Nephron progenitor cell (in vitro differentiated cells): ENCODE measurements around the gene GADD45B.
"Not testable (repeated sequence)": the region's sequence is repeated elsewhere in the genome, so short reads cannot be mapped to it uniquely, and the experiment has no call there.

Experiments
- DNase-seq: peaks from one replicate; pipeline ENCODE4 v3.0.0; 2021
- H3K27ac Mint-ChIP-seq: 2 replicates; pipeline ENCODE4 v1.8.0; 2021; ENCODE audit warnings: mild to moderate bottlenecking, moderate library complexity, mixed read lengths
- H3K27me3 Mint-ChIP-seq: 2 replicates; pipeline ENCODE4 v1.8.0; 2021; ENCODE audit warnings: mild to moderate bottlenecking, low read depth, mixed read lengths; ENCODE audit not compliant: poor library complexity
- H3K36me3 Mint-ChIP-seq: 2 replicates; pipeline ENCODE4 v1.8.0; 2021; ENCODE audit warnings: low read depth, mixed read lengths
- H3K4me1 Mint-ChIP-seq: 2 replicates; pipeline ENCODE4 v1.8.0; 2021; ENCODE audit warnings: mixed read lengths
- H3K4me3 Mint-ChIP-seq: 2 replicates; pipeline ENCODE4 v1.8.0; 2021; ENCODE audit warnings: mild to moderate bottlenecking, moderate library complexity, mixed read lengths
- H3K9me3 Mint-ChIP-seq: 2 replicates; pipeline ENCODE4 v1.8.0; 2021; ENCODE audit warnings: mild to moderate bottlenecking, moderate library complexity, mixed read lengths
- TF ChIP-seq, protein P1 (sequence below): fragments of 200-600 bp; sonication (generic); IDR thresholded peaks from 2 replicates; pipeline ENCODE4 v1.5.0; 2021; ENCODE audit warnings: antibody characterized with exemption

The GADD45B gene

DNA sequence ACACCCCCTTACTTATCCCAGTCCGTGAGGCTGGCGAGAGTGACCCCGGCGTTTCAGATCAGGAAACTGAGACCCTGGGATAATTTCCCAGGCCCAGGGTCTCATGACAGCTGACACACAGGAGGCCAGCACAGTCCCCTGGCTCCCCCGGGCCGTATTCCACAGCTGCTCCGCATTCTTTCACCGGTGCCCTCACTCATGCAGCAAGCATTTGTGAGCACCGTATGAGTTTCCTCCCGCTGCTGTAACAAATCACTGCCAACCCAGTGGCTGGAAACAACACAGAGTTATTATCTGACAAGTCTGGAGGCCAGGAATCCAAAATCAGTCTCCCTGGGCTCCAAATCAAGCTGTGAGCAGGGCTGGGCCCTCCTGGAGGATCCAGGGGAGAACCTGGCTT, 21.3 kb downstream of the GADD45B start:
- no peak overlapping the region for H3K27ac Mint-ChIP-seq
- peaks cover 48% of the 10 kb centered on the region for H3K4me1 Mint-ChIP-seq

DNA sequence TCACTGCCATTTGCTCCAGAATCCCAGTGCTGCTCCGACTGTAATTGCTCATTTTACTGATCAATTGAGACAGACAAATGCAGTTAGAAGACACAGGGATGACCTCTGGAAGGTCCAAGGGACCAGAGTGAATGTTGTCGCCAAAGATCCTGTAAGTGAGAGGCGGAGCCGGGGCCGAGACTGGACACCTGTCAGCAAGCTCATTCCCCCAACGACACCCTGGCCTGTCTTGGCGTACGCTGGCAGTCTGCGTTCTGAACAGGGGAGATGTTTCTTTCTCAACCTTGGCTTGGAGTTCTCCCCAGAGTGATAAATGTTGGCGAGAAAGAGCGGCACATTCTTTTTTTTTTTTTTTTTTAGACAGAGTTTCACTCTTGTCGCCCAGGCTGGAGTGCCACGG, 24.2 kb downstream of the GADD45B start:
- no peak overlapping the region for H3K27ac Mint-ChIP-seq
- no peaks in the 10 kb centered on the region for H3K9me3 Mint-ChIP-seq
- no peaks in the 10 kb centered on the region for H3K36me3 Mint-ChIP-seq
- H3K4me1 Mint-ChIP-seq = peaks cover 34% of the 10 kb centered on the region
- TF ChIP-seq, protein P1, sequence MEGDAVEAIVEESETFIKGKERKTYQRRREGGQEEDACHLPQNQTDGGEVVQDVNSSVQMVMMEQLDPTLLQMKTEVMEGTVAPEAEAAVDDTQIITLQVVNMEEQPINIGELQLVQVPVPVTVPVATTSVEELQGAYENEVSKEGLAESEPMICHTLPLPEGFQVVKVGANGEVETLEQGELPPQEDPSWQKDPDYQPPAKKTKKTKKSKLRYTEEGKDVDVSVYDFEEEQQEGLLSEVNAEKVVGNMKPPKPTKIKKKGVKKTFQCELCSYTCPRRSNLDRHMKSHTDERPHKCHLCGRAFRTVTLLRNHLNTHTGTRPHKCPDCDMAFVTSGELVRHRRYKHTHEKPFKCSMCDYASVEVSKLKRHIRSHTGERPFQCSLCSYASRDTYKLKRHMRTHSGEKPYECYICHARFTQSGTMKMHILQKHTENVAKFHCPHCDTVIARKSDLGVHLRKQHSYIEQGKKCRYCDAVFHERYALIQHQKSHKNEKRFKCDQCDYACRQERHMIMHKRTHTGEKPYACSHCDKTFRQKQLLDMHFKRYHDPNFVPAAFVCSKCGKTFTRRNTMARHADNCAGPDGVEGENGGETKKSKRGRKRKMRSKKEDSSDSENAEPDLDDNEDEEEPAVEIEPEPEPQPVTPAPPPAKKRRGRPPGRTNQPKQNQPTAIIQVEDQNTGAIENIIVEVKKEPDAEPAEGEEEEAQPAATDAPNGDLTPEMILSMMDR = no peak
- DNase-seq = no peak
- no peak overlapping the region for H3K4me3 Mint-ChIP-seq
- H3K27me3 Mint-ChIP-seq = peaks cover 15% of the 10 kb centered on the region

More for the DNA sequence above, 21.3 kb downstream of the GADD45B start:
- TF ChIP-seq, protein P1 = no peak
- H3K27me3 Mint-ChIP-seq = peaks cover 15% of the 10 kb centered on the region
- no peaks in the 10 kb centered on the region for H3K9me3 Mint-ChIP-seq
- no peak for DNase-seq
- no peaks in the 10 kb centered on the region for H3K36me3 Mint-ChIP-seq
- H3K4me3 Mint-ChIP-seq = no peak overlapping the region

- no peaks in the 10 kb centered on the region for H3K36me3 Mint-ChIP-seq
- peaks cover 12% of the 10 kb centered on the region for H3K27me3 Mint-ChIP-seq
- DNase-seq = no peak
- peaks cover 31% of the 10 kb centered on the region for H3K4me1 Mint-ChIP-seq
- TF ChIP-seq, protein P1 = no peak
- no peak overlapping the region for H3K27ac Mint-ChIP-seq
- H3K9me3 Mint-ChIP-seq = no peaks in the 10 kb centered on the region
- no peak overlapping the region for H3K4me3 Mint-ChIP-seq
These were observed 24.9 kb downstream of the GADD45B start for GRCh38 chr19:2500841-2501261.

DNA sequence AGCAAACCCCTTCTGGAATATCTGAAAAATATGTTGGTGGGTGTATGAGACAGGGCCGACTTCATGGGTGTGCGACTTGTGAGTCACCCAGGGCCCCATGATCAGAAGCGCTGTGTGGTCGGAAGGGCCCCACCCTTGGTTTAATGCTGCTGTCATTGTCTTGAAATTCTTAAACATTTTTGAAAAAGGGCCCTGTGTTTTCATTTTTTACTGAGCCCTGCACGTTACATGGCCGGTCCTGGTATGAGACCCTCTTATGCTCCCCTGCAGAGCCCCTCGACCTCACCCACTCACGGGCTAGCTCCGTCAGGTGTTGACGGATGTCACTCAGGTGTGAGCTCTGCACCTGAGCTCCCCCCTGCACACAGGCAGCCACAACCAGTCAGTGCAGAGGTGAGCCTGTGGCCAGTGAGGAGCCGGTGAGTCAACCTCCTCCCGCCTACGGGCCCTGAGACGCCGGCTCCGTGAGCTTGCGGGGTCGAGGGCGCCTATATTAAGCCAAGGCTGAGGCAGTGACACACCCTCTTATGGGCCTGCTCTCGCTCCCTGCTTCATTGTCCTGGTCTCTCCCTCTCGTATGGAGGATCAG, 27.7 kb downstream of the GADD45B start:
- no peak overlapping the region for H3K4me3 Mint-ChIP-seq
- H3K4me1 Mint-ChIP-seq = peaks cover 36% of the 10 kb centered on the region
- H3K27me3 Mint-ChIP-seq = peaks cover 11% of the 10 kb centered on the region
- DNase-seq = no peak
- no peaks in the 10 kb centered on the region for H3K9me3 Mint-ChIP-seq
- no peaks in the 10 kb centered on the region for H3K36me3 Mint-ChIP-seq
- no peak overlapping the region for H3K27ac Mint-ChIP-seq
- TF ChIP-seq, protein P1 = no peak

GRCh38 chr19:2506656-2507055, 30.7 kb downstream of the GADD45B start:
- Mint-ChIP-seq H3K4me1 (peaks cover 22% of the 10 kb centered on the region), H3K27me3 (peaks cover 11% of the 10 kb centered on the region)
- DNase-seq, H3K4me3 Mint-ChIP-seq, H3K27ac Mint-ChIP-seq, H3K9me3 Mint-ChIP-seq, H3K36me3 Mint-ChIP-seq: not testable (repeated sequence)

DNA sequence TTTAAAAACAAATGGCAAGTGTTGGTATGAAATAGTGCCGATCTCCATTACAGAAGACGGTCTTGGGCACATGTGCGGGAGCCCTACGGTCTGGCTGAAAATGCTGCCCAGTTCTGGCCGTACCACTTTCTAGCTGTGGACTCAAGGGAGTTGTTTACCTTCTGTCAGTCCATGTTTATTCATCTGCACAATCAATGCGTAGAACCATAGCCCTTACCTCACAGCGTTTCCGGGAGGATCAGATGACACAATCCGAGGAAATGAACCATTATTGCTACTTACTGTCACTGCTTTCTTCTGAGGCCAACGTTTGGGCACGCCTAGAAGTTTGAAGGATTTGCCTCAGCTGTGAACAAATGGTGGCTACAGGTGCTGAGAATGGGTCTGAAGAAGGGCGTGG, 31.2 kb downstream of the GADD45B start:
- H3K27me3 Mint-ChIP-seq = peaks cover 11% of the 10 kb centered on the region

More for the DNA sequence above, 31.2 kb downstream of the GADD45B start:
- Mint-ChIP-seq H3K9me3 (no peaks in the 10 kb centered on the region), H3K27ac (no peak overlapping the region), H3K36me3 (no peaks in the 10 kb centered on the region), H3K4me1 (peaks cover 22% of the 10 kb centered on the region), H3K4me3 (no peak overlapping the region)
- no peak for DNase-seq
- TF ChIP-seq, protein P1 = no peak
